OCI-LY3 (cell line): Measurements from ENCODE around the gene HTT.
A peak's percentile ranks its signal among the peaks of the same experiment; 100 is the strongest.

ENCODE experiments used
- H2AFZ ChIP-seq: fragments of 200-600, 300-600 bp; shearing (Covaris generic); 2 replicates; pipeline ENCODE4 v1.6.0; 2014; ENCODE audit warnings: antibody characterized with exemption, low read depth, low read length
- H3K27ac ChIP-seq: fragments of 200-600, 300-600 bp; sonication (generic); 2 replicates; pipeline ENCODE4 v1.5.1; 2014; ENCODE audit warnings: mild to moderate bottlenecking, low read length, moderate library complexity, mixed read lengths
- H3K27me3 ChIP-seq: fragments of 200-600, 300-600 bp; sonication (generic); 2 replicates; pipeline ENCODE4 v1.6.1; 2014; ENCODE audit warnings: low read depth, low read length, mixed read lengths
- H3K36me3 ChIP-seq: fragments of 200-600, 300-600 bp; sonication (generic); replicated peaks from 2 replicates; pipeline ENCODE3; 2014; ENCODE audit warnings: low read depth, low read length, mixed read lengths
- H3K4me1 ChIP-seq: fragments of 300-600, 200-600 bp; sonication (generic); 2 replicates; pipeline ENCODE4 v1.6.1; 2014; ENCODE audit warnings: low read length, mixed read lengths
- H3K4me2 ChIP-seq: fragments of 200-600, 300-600 bp; sonication (generic); 2 replicates; pipeline ENCODE4 v1.6.1; 2014; ENCODE audit warnings: low read length, mixed read lengths
- H3K4me3 ChIP-seq: fragments of 300-600, 200-600 bp; sonication (generic); 2 replicates; pipeline ENCODE4 v1.5.1; 2014; ENCODE audit warnings: antibody characterized with exemption, mild to moderate bottlenecking, low read length, moderate library complexity
- H3K79me2 ChIP-seq: fragments of 300-600, 200-600 bp; shearing (Covaris generic); 2 replicates; pipeline ENCODE4 v1.6.1; 2014; ENCODE audit warnings: mild to moderate bottlenecking, low read length, mixed read lengths
- H3K9ac ChIP-seq: fragments of 300-600, 200-600 bp; shearing (Covaris generic); 2 replicates; pipeline ENCODE4 v1.6.0; 2014; ENCODE audit warnings: mild to moderate bottlenecking, low read length, moderate library complexity
- H3K9me3 ChIP-seq: fragments of 200-600, 300-600 bp; shearing (Covaris generic); 2 replicates; pipeline ENCODE4 v1.6.1; 2014; ENCODE audit warnings: low read length, mixed read lengths; ENCODE audit not compliant: insufficient read depth
- H4K20me1 ChIP-seq: fragments of 200-600, 300-600 bp; sonication (generic); 2 replicates; pipeline ENCODE4 v1.6.1; 2016; ENCODE audit warnings: low read length, mixed read lengths; ENCODE audit not compliant: insufficient read depth
- EZH2phosphoT487 ChIP-seq: fragments of 200-600 bp; shearing (Covaris generic); IDR thresholded peaks from 2 replicates; pipeline ENCODE4 v1.6.1; 2018; ENCODE audit warnings: antibody characterized with exemption, mixed run types, low read depth
- TF ChIP-seq, protein P1 (sequence below): fragments of 200-600, 300-600 bp; sonication (generic); IDR thresholded peaks from 2 replicates; pipeline ENCODE4 v1.5.1; 2014; ENCODE audit warnings: antibody characterized with exemption, low read length, low read depth

HTT gene

GRCh38 chr4:3043282-3044020 is 31.0 kb upstream of the HTT start:
- H3K4me2 ChIP-seq = no peak overlapping the region
- no peak for TF ChIP-seq EZH2phosphoT487
- TF ChIP-seq, protein P1, sequence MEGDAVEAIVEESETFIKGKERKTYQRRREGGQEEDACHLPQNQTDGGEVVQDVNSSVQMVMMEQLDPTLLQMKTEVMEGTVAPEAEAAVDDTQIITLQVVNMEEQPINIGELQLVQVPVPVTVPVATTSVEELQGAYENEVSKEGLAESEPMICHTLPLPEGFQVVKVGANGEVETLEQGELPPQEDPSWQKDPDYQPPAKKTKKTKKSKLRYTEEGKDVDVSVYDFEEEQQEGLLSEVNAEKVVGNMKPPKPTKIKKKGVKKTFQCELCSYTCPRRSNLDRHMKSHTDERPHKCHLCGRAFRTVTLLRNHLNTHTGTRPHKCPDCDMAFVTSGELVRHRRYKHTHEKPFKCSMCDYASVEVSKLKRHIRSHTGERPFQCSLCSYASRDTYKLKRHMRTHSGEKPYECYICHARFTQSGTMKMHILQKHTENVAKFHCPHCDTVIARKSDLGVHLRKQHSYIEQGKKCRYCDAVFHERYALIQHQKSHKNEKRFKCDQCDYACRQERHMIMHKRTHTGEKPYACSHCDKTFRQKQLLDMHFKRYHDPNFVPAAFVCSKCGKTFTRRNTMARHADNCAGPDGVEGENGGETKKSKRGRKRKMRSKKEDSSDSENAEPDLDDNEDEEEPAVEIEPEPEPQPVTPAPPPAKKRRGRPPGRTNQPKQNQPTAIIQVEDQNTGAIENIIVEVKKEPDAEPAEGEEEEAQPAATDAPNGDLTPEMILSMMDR = no peak
- no peak overlapping the region for H3K9ac ChIP-seq
- H3K9me3 ChIP-seq = no peaks in the 10 kb centered on the region
- H3K4me1 ChIP-seq = peaks cover 47% of the 10 kb centered on the region
- H3K4me3 ChIP-seq = no peak overlapping the region
- no peak overlapping the region for H3K27ac ChIP-seq
- no peak overlapping the region for H2AFZ ChIP-seq
- H3K36me3 ChIP-seq = no peaks in the 10 kb centered on the region
- peaks cover 22% of the 10 kb centered on the region for H3K27me3 ChIP-seq
- no peaks in the 10 kb centered on the region for H3K79me2 ChIP-seq
- H4K20me1 ChIP-seq = no peaks in the 10 kb centered on the region

- peaks cover 16% of the 10 kb centered on the region; the same call in 1 of the 2 replicates for H3K27me3 ChIP-seq
- no peaks in the 10 kb centered on the region for H3K79me2 ChIP-seq
- TF ChIP-seq, protein P1 = no peak
- TF ChIP-seq EZH2phosphoT487 = no peak
- H3K4me3 ChIP-seq = peak overlapping the region; percentile 24; the same call in 1 of the 2 replicates
- H3K27ac ChIP-seq = peak overlapping the region; percentile 53
- H3K4me1 ChIP-seq = peaks cover 51% of the 10 kb centered on the region
- no peaks in the 10 kb centered on the region for H3K9me3 ChIP-seq
- peak overlapping the region; percentile 51 for H3K4me2 ChIP-seq
- no peak overlapping the region; the same call in 1 of the 2 replicates for H3K9ac ChIP-seq
- H3K36me3 ChIP-seq = no peaks in the 10 kb centered on the region
- no peak overlapping the region for H2AFZ ChIP-seq
- H4K20me1 ChIP-seq = no peaks in the 10 kb centered on the region
Measured at GRCh38 chr4:3044870-3045819, 29.3 kb upstream of the HTT start.

- H3K4me1 ChIP-seq = peaks cover 43% of the 10 kb centered on the region
- no peak for TF ChIP-seq EZH2phosphoT487
- TF ChIP-seq, protein P1 = no peak
- no peak overlapping the region for H2AFZ ChIP-seq
- H3K36me3 ChIP-seq = no peaks in the 10 kb centered on the region
- no peaks in the 10 kb centered on the region for H3K9me3 ChIP-seq
- H3K9ac ChIP-seq = peak overlapping the region; percentile 26; the same call in 1 of the 2 replicates
- no peaks in the 10 kb centered on the region for H3K79me2 ChIP-seq
- no peaks in the 10 kb centered on the region for H4K20me1 ChIP-seq
- peak overlapping the region; percentile 75 for H3K27ac ChIP-seq
- H3K27me3 ChIP-seq = peaks cover 10% of the 10 kb centered on the region; the same call in 1 of the 2 replicates
- peak overlapping the region; percentile 24; the same call in 1 of the 2 replicates for H3K4me3 ChIP-seq
- H3K4me2 ChIP-seq = peak overlapping the region; percentile 51
Measured at GRCh38 chr4:3046162-3046561, 28.3 kb upstream of the HTT start.

GRCh38 chr4:3046623-3047022 is 27.9 kb upstream of the HTT start:
- Histone ChIP-seq H3K4me2 (peak overlapping the region; percentile 51), H2AFZ (no peak overlapping the region), H3K4me3 (no peak overlapping the region), H3K9ac (peak overlapping the region; percentile 26; the same call in 1 of the 2 replicates), H3K27me3 (0 out of 2 replicates have a peak, but pooled peaks cover 10% of the 10 kb centered on the region), H3K27ac (peak overlapping the region; percentile 75), H3K79me2 (no peaks in the 10 kb centered on the region), H3K9me3 (no peaks in the 10 kb centered on the region), H3K36me3 (no peaks in the 10 kb centered on the region), H3K4me1 (peaks cover 42% of the 10 kb centered on the region), H4K20me1 (no peaks in the 10 kb centered on the region)
- TF ChIP-seq EZH2phosphoT487 = no peak
- TF ChIP-seq, protein P1 = no peak
